Measurements from ENCODE around the gene SLC18A3.
A peak's percentile ranks its signal among the peaks of the same experiment; 100 is the strongest.

The SLC18A3 gene

GRCh38 chr10:49610114-49610457, at the start of gene SLC18A3:
Gene SLC18A3, plus strand, starts transcription at chr10:49610310. Its CDS starts 431 bp downstream, at chr10:49610741.
- DNase-seq (ENCODE audit: low read depth, low spot score), result no peak

GRCh38 chr10:49560526-49560925, 49.6 kb upstream of the SLC18A3 start:
- no peak for DNase-seq (ENCODE audit: low read depth, low spot score)

GRCh38 chr10:49562893-49563292, 47.2 kb upstream of the SLC18A3 start:
- no peak for DNase-seq (ENCODE audit: low read depth, low spot score)

- no peak for DNase-seq (ENCODE audit: low read depth, low spot score)
Observed at GRCh38 chr10:49564461-49565009, 45.6 kb upstream of the SLC18A3 start.

- DNase-seq (ENCODE audit: low read depth, low spot score), result no peak
Observed at GRCh38 chr10:49567810-49568209, 42.3 kb upstream of the SLC18A3 start.

- DNase-seq (ENCODE audit: low read depth, low spot score), result no peak
Observed at GRCh38 chr10:49568235-49568634, 41.9 kb upstream of the SLC18A3 start.

GRCh38 chr10:49569031-49569631, 41.0 kb upstream of the SLC18A3 start:
- DNase-seq (ENCODE audit: low read depth, low spot score), result no peak

GRCh38 chr10:49571388-49571787, 38.7 kb upstream of the SLC18A3 start:
- DNase-seq (ENCODE audit: low read depth, low spot score), result no peak

- no peak for DNase-seq (ENCODE audit: low read depth, low spot score)
Observed at GRCh38 chr10:49572594-49573114, 37.5 kb upstream of the SLC18A3 start.

- DNase-seq (ENCODE audit: low read depth, low spot score), result no peak
Observed at GRCh38 chr10:49575489-49576072, 34.5 kb upstream of the SLC18A3 start.

- DNase-seq (ENCODE audit: low read depth, low spot score), result no peak
Observed at GRCh38 chr10:49577182-49577925, 32.8 kb upstream of the SLC18A3 start.

GRCh38 chr10:49578392-49578791, 31.7 kb upstream of the SLC18A3 start:
- no peak for DNase-seq (ENCODE audit: low read depth, low spot score)

- no peak for DNase-seq (ENCODE audit: low read depth, low spot score)
Observed at GRCh38 chr10:49579621-49580020, 30.5 kb upstream of the SLC18A3 start.

GRCh38 chr10:49585387-49585786, 24.7 kb upstream of the SLC18A3 start:
- no peak for DNase-seq (ENCODE audit: low read depth, low spot score)

- no peak for DNase-seq (ENCODE audit: low read depth, low spot score)
Observed at GRCh38 chr10:49587981-49588380, 22.1 kb upstream of the SLC18A3 start.

GRCh38 chr10:49592726-49593563, 17.2 kb upstream of the SLC18A3 start:
- peak; percentile 11 for DNase-seq (ENCODE audit: low read depth, low spot score)

- DNase-seq (ENCODE audit: low read depth, low spot score), result no peak
Observed at GRCh38 chr10:49593564-49593875, 16.6 kb upstream of the SLC18A3 start.

- DNase-seq (ENCODE audit: low read depth, low spot score), result no peak
Observed at GRCh38 chr10:49593998-49594397, 16.1 kb upstream of the SLC18A3 start.

GRCh38 chr10:49594594-49594993, 15.5 kb upstream of the SLC18A3 start:
- DNase-seq (ENCODE audit: low read depth, low spot score), result no peak

- no peak for DNase-seq (ENCODE audit: low read depth, low spot score)
Observed at GRCh38 chr10:49595003-49595712, 15.0 kb upstream of the SLC18A3 start.

Measured in activated naive CD8-positive, alpha-beta T cell treated with anti-CD3 and anti-CD28 coated beads, Interleukin-2, amount 50 U/mL, for 16 hours (primary cell).